Mucosa of descending colon (tissue), 3 donors: ENCODE data around the gene SEPTIN8. TPM values are rescaled to one million over a fixed set of nuclear protein-coding genes. Genes with fewer than 3 reads are reported as not detected.

Experiments used
- ATAC-seq: fragments of 200-7000 bp; cut with Tn5 transposase; one replicate; pipeline ENCODE4 v1.9.1; 2020; ENCODE audit warnings: mild to moderate bottlenecking, moderate library complexity
- DNase-seq, 3 donors: peaks; one replicate each; pipeline ENCODE4 v3.0.0-alpha.2; 2020
- H3K36me3 ChIP-seq: fragments of 200-600 bp; one replicate; pipeline ENCODE4 v1.8.0; 2021; ENCODE audit warnings: low read depth, mild to moderate bottlenecking
- H3K4me1 ChIP-seq: fragments of 200-600 bp; one replicate; pipeline ENCODE4 v1.8.0; 2021; ENCODE audit warnings: low read depth, mild to moderate bottlenecking
- H3K4me3 ChIP-seq: fragments of 200-600 bp; one replicate; pipeline ENCODE4 v1.8.0; 2021; ENCODE audit warnings: mild to moderate bottlenecking
- H3K9me3 ChIP-seq: fragments of 200-600 bp; one replicate; pipeline ENCODE4 v1.8.0; 2021; ENCODE audit warnings: mild to moderate bottlenecking
- intact Hi-C, 2 donors: fragments of 100-400 bp; cut with DNase I in 1 of 2; cut with micrococcal nuclease in 1 of 2; formaldehyde crosslinking; loops; one replicate each; pipeline versions ENCODE4 v1.11.0 to v1.11.1; 2022; cut with DNase I, micrococcal nuclease
- total RNA-seq, 3 donors: library from RNA; stranded (reverse); fragmentation: NEBNext Ultra II Directional in 2 of 3; extraction: Animal tissue kit (Norgen Biotek cat#: 25700) in 2 of 3; gene quantifications; one replicate each; pipeline versions ENCODE4 v1.2.1 to v1.2.4, GENCODE V29; 2021 to 2023
- TF ChIP-seq, protein P1 (sequence below): fragments of 200-600 bp; IDR thresholded peaks from one replicate; pipeline ENCODE4 v1.8.0; 2022; ENCODE audit warnings: antibody characterized with exemption, mild to moderate bottlenecking
- donor health status: DM: no; HTN: no; CAD: no; lungs with moderate emphysema.
- donor health status: DM: no; HTN: no; CAD: no.
- donor health status: DM: no; HTN: yes; CAD: no.

Gene SEPTIN8
- total RNA-seq, 3 donors from 2014 or later, result 49.9 to 64.7 (median 61.1) TPM

DNA sequence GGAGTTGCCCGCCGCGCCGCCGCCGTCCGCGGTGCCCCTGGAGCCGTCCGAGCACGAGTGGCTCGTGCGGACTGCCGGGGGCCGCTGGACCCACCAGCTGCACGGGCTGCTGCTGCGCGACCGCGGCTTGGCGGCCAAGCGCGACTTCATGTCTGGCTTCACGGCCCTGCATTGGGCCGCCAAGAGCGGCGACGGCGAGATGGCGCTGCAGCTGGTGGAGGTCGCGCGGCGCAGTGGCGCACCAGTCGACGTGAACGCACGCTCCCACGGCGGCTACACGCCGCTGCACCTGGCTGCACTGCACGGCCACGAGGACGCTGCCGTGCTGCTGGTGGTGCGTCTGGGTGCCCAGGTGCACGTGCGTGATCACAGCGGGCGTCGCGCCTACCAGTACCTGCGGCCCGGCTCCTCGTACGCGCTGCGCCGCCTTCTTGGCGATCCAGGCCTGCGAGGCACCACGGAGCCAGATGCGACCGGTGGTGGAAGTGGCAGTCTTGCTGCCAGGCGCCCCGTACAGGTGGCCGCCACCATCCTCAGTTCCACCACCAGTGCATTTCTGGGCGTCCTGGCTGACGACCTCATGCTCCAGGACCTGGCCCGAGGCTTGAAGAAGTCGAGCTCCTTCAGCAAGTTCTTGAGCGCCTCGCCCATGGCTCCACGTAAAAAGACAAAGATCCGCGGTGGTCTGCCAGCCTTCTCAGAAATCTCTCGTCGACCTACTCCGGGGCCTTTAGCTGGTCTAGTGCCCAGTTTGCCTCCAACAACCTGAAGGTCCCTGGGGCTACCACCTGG lies 37.7 kb upstream of the SEPTIN8 start:
- Histone ChIP-seq H3K4me1 (peaks cover 8% of the 10 kb centered on the region), H3K4me3 (no peak overlapping the region), H3K9me3 (no peaks in the 10 kb centered on the region), H3K36me3 (no peaks in the 10 kb centered on the region)
- DNase-seq, result no peak
- TF ChIP-seq, protein P1, sequence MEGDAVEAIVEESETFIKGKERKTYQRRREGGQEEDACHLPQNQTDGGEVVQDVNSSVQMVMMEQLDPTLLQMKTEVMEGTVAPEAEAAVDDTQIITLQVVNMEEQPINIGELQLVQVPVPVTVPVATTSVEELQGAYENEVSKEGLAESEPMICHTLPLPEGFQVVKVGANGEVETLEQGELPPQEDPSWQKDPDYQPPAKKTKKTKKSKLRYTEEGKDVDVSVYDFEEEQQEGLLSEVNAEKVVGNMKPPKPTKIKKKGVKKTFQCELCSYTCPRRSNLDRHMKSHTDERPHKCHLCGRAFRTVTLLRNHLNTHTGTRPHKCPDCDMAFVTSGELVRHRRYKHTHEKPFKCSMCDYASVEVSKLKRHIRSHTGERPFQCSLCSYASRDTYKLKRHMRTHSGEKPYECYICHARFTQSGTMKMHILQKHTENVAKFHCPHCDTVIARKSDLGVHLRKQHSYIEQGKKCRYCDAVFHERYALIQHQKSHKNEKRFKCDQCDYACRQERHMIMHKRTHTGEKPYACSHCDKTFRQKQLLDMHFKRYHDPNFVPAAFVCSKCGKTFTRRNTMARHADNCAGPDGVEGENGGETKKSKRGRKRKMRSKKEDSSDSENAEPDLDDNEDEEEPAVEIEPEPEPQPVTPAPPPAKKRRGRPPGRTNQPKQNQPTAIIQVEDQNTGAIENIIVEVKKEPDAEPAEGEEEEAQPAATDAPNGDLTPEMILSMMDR, result no peak
- no peak for ATAC-seq
- intact Hi-C loops, result loop anchor here in 1 of 2 donors (10.0 kb wide), 1 partner anchor 430 kb away; no protein-coding TSS in a partner anchor

- peaks cover 14% of the 10 kb centered on the region for H3K4me1 ChIP-seq
- DNase-seq, result peak in 2 of 3 donors; percentile 59 to 72
- H3K9me3 ChIP-seq, result no peaks in the 10 kb centered on the region
- TF ChIP-seq, protein P1, result no peak
- H3K36me3 ChIP-seq, result no peaks in the 10 kb centered on the region
- peak overlapping the region; percentile 26 for H3K4me3 ChIP-seq
- intact Hi-C loops, result loop anchor here in 1 of 2 donors (10.0 kb wide), 1 partner anchor 429 kb away; no protein-coding TSS in a partner anchor
- peak; percentile 78 for ATAC-seq
Observed at GRCh38 chr5:132813599-132814502, 36.8 kb upstream of the SEPTIN8 start.

DNA sequence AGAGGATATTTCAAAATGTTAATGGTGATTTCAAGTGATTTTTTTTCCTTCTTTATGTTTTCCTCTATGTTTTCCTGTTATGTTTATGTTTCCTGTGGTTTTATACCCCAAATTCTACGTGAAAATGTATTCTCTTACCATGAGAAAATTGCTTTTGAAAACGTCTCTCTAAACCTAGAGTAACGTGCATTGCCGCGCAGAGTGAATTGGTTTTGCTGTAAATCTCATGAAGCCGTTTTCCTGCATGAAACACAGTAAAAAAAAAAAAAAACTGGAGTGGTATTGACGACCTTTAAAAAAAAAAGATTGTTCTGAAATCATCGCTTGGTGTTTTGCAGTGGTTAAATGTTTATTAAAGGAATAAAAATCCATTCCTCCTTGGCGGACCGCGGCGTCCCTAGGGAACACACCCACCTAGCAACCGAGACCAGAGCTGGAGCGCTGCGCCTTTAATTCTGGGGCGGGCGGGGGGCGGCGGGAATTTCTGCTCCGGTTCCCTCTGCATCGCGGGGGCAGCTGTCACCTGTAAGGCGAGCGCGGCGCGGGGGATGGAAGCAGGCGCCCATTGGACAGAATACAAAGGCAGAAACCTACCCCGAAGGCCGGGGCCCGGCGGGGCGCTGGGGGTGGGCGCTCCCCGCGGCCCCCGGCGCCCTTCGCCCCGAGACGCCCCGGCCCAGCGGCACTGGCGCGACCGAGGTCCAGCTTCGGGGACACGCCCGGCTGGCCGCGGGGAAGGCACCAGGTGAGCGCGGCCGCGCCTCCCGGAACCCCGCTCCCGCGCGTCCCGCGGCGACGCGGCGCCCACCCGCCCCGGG lies 36.0 kb upstream of the SEPTIN8 start, which contains the start of gene SOWAHA:
TSS of gene SOWAHA (plus strand) at position 522 of the 818 bp plus-strand sequence. CDS start 320 bp downstream, outside the sequence.
- H3K36me3 ChIP-seq, result no peaks in the 10 kb centered on the region
- ATAC-seq (peak; percentile 79), DNase-seq (peak; percentile 70 to 78 (median 76))
- intact Hi-C loops, result loop anchor here in 1 of 2 donors (10.0 kb wide), 1 partner anchor 428 kb away; no protein-coding TSS in a partner anchor
- no peaks in the 10 kb centered on the region for H3K9me3 ChIP-seq
- TF ChIP-seq, protein P1, result no peak
- H3K4me3 ChIP-seq, result peak within 1 kb of the TSS; percentile 26
- peaks cover 16% of the 10 kb centered on the region for H3K4me1 ChIP-seq

- H3K4me3 ChIP-seq, result no peak overlapping the region
- no peaks in the 10 kb centered on the region for H3K9me3 ChIP-seq
- no peak for DNase-seq
- ATAC-seq, result no peak
- intact Hi-C loops, result loop anchor here in 1 of 2 donors (10.0 kb wide), 1 partner anchor 427 kb away; no protein-coding TSS in a partner anchor
- no peaks in the 10 kb centered on the region for H3K36me3 ChIP-seq
- TF ChIP-seq, protein P1, result no peak
- peaks cover 21% of the 10 kb centered on the region for H3K4me1 ChIP-seq
Observed at GRCh38 chr5:132812123-132812765, 35.2 kb upstream of the SEPTIN8 start.
